Retinal pigment epithelial cell (primary cell): ENCODE measurements around the gene MRPS2.
"Not testable (repeated sequence)": the region's sequence is repeated elsewhere in the genome, so short reads cannot be mapped to it uniquely, and the experiment has no call there.

ENCODE experiments used
- DNase-seq: peaks from one replicate; pipeline ENCODE4 v3.0.0-alpha.2; 2010; ENCODE audit warnings: low read depth
- H3K4me3 ChIP-seq: 2 replicates; pipeline ENCODE4 v1.5.1; 2011; ENCODE audit warnings: mild to moderate bottlenecking, low read length, control low read depth, moderate library complexity
- CTCF ChIP-seq: conservative IDR thresholded peaks from 2 replicates; pipeline ENCODE4 v1.5.1; 2011; ENCODE audit warnings: low read depth, low read length, control low read depth, inconsistent platforms

Gene MRPS2

DNA sequence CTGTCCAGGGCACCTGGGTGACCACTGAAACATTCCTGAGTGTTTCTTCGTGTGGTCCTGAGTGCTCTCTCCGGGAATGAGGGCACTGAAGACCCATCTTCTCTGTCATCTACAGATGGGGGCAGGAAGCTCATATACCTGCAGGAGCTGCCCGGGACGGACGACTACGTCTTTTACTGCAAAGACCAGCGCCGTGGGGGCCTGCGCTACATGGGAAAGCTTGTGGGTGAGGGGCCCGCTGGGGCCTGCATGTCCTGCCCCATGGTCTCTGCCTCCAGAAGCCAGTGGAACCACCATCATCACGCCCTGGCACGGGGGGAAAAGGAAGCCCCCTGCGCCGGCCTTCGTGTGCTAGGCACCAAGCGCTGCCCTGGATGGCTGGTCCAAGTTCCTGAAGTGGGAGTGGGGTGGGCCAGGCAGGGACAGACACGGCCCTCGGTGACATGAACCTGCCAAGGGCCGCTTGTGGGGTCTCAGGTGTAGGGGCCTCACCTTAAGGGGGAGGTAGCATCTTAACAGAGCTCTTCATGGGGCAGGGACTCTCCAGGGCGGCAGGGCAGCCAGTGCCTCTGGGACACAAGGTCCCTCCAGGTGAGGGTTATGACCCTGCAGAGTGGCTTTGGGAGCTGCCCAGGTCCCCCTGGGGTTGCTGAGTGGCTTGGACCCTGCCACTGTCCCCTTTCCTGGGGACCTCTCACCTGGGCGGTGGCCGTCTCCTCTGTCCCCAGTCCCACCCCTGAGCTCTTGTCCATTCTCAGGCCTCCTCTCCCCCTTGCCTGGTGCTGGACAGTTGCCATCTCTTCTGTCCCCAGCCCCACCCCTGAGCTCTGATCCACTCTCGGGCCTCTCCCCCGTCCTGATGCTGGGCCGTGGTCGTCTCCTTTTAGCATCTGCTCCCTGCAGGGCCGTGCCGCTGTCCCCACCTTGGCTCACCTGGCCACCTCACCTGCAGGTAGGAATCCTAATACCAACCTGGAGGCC, 47.6 kb downstream of the MRPS2 start:
- no peak for TF ChIP-seq CTCF
- no peak overlapping the region for H3K4me3 ChIP-seq
- DNase-seq: no peak

GRCh38 chr9:135549478-135550343, 49.2 kb downstream of the MRPS2 start:
- not testable (repeated sequence) for H3K4me3 ChIP-seq, DNase-seq

- no peak for TF ChIP-seq CTCF
- no peak for DNase-seq
- H3K4me3 ChIP-seq: no peak overlapping the region
Observed at GRCh38 chr9:135550344-135550918, 49.9 kb downstream of the MRPS2 start.

- no peak overlapping the region for H3K4me3 ChIP-seq
- no peak for DNase-seq
- no peak for TF ChIP-seq CTCF
Observed at GRCh38 chr9:135551031-135551430, 50.5 kb downstream of the MRPS2 start.

GRCh38 chr9:135551456-135551855, 51.0 kb downstream of the MRPS2 start:
- no peak for TF ChIP-seq CTCF
- no peak for DNase-seq
- no peak overlapping the region for H3K4me3 ChIP-seq

GRCh38 chr9:135552021-135552697, 51.7 kb downstream of the MRPS2 start:
- DNase-seq: no peak
- H3K4me3 ChIP-seq: no peak overlapping the region
- no peak for TF ChIP-seq CTCF
